PC-3 (cell line): ENCODE data around the gene OGDH. TPM values are rescaled to one million over a fixed set of nuclear protein-coding genes. Genes with fewer than 3 reads are reported as not detected.

Experiments used
- ATAC-seq: fragments of 200-7000 bp; cut with Tn5 transposase; 2 replicates; pipeline ENCODE4 v1.9.1; 2020; ENCODE audit warnings: mild to moderate bottlenecking, moderate library complexity
- BruUV-seq: library from RNA; stranded (reverse); fragments of 400-500 nt; replicated peaks from 2 replicates; lab custom pipeline; 2021; lab: Mats Ljungman, UMichigan
- CTCF ChIA-PET: fragments of 300-600 bp; sonication (Branson Sonifier 250); formaldehyde crosslinking; loops from one replicate; lab custom pipeline; 2022; ENCODE audit warnings: antibody characterized with exemption; lab: Charles Lee
- POLR2A ChIA-PET: fragments of 300-600 bp; sonication (Branson Sonifier 250); formaldehyde crosslinking; loops from one replicate; lab custom pipeline; 2022; ENCODE audit warnings: antibody characterized with exemption; ENCODE audit not compliant: unreplicated experiment; lab: Charles Lee
- DNase-seq: peaks from one replicate; pipeline ENCODE4 v3.0.0-alpha.2; 2015
- H2AFZ ChIP-seq: fragments of 300-600 bp; sonication (generic); 2 replicates; pipeline ENCODE4 v1.6.0; 2016; ENCODE audit warnings: antibody characterized with exemption, low read length
- H3F3A ChIP-seq: fragments of 300-600 bp; sonication (generic); one replicate; pipeline ENCODE4 v1.6.0; 2017; ENCODE audit warnings: antibody characterized with exemption, low read length, control low read depth, mild to moderate bottlenecking; ENCODE audit not compliant: unreplicated experiment
- H3K27ac ChIP-seq: fragments of 300-600 bp; sonication (generic); 2 replicates; pipeline ENCODE4 v1.5.1; 2016; ENCODE audit warnings: mild to moderate bottlenecking, low read length
- H3K27me3 ChIP-seq: fragments of 300-600 bp; sonication (generic); 2 replicates; pipeline ENCODE4 v1.6.1; 2016; ENCODE audit warnings: low read length, mixed read lengths
- H3K36me3 ChIP-seq: fragments of 300-600 bp; sonication (generic); 2 replicates; pipeline ENCODE4 v1.6.1; 2016; ENCODE audit warnings: low read depth, mixed run types, low read length, mixed read lengths
- H3K4me1 ChIP-seq: fragments of 300-600 bp; sonication (generic); 2 replicates; pipeline ENCODE4 v1.5.1; 2016; ENCODE audit warnings: low read length; ENCODE audit not compliant: insufficient read depth
- H3K4me2 ChIP-seq: fragments of 300-600 bp; sonication (generic); 2 replicates; pipeline ENCODE4 v1.6.0; 2016; ENCODE audit warnings: low read length
- H3K4me3 ChIP-seq: fragments of 300-600 bp; sonication (generic); 2 replicates; pipeline ENCODE4 v1.5.1; 2016; ENCODE audit warnings: mild to moderate bottlenecking, low read length, mixed read lengths
- H3K79me2 ChIP-seq: fragments of 300-600 bp; sonication (generic); 2 replicates; pipeline ENCODE4 v1.6.1; 2017; ENCODE audit warnings: low read length, mixed read lengths
- H3K9ac ChIP-seq: fragments of 300-600 bp; sonication (generic); 2 replicates; pipeline ENCODE4 v1.6.0; 2016; ENCODE audit warnings: mild to moderate bottlenecking, low read length
- H3K9me2 ChIP-seq: fragments of 300-600 bp; sonication (generic); replicated peaks from 2 replicates; pipeline ENCODE4 v1.6.1; 2016; ENCODE audit warnings: mixed run types, low read length, mixed read lengths
- H3K9me3 ChIP-seq: fragments of 300-600 bp; sonication (generic); 2 replicates; pipeline ENCODE4 v1.6.1; 2016; ENCODE audit warnings: low read length, mixed read lengths
- H4K20me1 ChIP-seq: fragments of 300-600 bp; sonication (generic); 2 replicates; pipeline ENCODE4 v1.6.1; 2016; ENCODE audit warnings: low read length, mixed read lengths
- CTCF ChIP-seq: fragments of 300-600 bp; sonication (generic); conservative IDR thresholded peaks from 2 replicates; pipeline ENCODE4 v1.5.1; 2017; ENCODE audit warnings: antibody characterized with exemption, low read depth, mild to moderate bottlenecking, low read length
- EZH2 ChIP-seq: fragments of 300-600 bp; sonication (generic); IDR thresholded peaks from one replicate; pipeline ENCODE4 v1.6.1; 2017; ENCODE audit warnings: antibody characterized with exemption, mild to moderate bottlenecking, low read length; ENCODE audit not compliant: unreplicated experiment
- EZH2phosphoT487 ChIP-seq: fragments of 300-600 bp; sonication (generic); IDR thresholded peaks from 2 replicates; pipeline ENCODE4 v1.6.1; 2018; ENCODE audit warnings: mild to moderate bottlenecking, antibody characterized with exemption, low read length, borderline replicate concordance
- intact Hi-C: fragments of 100-400 bp; cut with micrococcal nuclease; formaldehyde crosslinking; loops from 2 replicates; pipeline ENCODE4 v1.9.0; 2023
- total RNA-seq: library from RNA; depleted of rRNA; stranded (reverse); fragments of >200 nt; gene quantifications from 2 replicates; pipeline ENCODE4 v1.2.3, GENCODE V29; 2014

OGDH gene
- total RNA-seq, 1 experiment from 2014 or later: 66.2 TPM

DNA sequence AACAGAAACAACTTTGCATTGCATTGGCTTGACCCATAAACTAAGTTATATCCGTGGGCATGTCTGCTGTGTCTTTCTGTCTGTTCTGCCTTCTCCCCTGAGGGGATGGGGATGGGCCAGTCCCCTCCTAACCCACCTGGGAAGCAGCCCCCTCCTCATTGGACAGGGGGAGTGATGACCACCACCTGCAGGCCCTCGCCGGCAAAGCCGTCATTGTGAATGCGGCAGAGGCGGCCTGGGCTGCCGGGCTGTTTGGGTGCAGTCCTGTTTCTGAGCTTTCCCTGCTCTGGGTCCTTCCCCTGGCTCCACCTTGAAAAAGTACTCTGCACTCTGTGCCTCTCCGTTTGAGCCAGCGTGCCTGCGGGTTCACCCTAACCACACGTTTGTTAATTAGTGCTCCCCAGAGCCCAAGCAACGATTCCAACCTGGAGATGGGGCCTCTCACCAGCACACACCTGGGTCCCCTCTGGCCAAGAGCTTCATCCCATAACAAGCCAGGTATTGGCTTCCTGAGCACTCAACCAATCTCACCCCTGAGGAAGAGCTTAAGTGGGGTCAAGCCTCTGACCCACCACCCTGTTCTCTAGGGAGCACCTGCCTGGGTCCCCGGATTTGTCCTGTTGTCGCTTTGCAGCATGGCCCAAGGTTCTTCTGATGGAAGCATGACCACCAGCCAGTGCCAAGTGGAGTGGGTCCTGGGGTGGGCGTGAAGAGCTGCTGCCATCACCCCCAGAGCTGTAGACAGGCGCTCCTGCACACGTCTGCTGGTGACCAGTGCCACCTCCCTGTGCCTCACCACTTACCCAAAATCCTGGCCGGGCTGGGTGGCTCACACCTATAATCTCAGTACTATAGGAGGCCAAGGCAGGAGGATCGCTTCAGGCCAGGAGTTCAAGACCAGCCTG is 102.8 kb downstream of the OGDH start:
- Histone ChIP-seq H3K4me3 (no peak overlapping the region), H2AFZ (no peak overlapping the region), H3K27ac (no peak overlapping the region), H3K9me2 (no peaks in the 10 kb centered on the region), H3K4me1 (peaks cover 12% of the 10 kb centered on the region), H3K9ac (no peak overlapping the region), H3K4me2 (no peak overlapping the region), H3K79me2 (no peaks in the 10 kb centered on the region), H3F3A (no peaks in the 10 kb centered on the region), H4K20me1 (no peaks in the 10 kb centered on the region), H3K27me3 (no peaks in the 10 kb centered on the region), H3K36me3 (no peaks in the 10 kb centered on the region; the same call in 1 of the 2 replicates), H3K9me3 (no peaks in the 10 kb centered on the region)
- DNase-seq (no peak), ATAC-seq (no peak)
- ChIA-PET POLR2A (interaction anchor here (0.6 kb wide), 1 partner anchor 172 kb away, joined by 5 read pairs; no protein-coding TSS in a partner anchor), CTCF (no interaction called here)
- intact Hi-C loops: no loop called here
- no TSS peak for BruUV-seq
- TF ChIP-seq CTCF (no peak), EZH2 (no peak), EZH2phosphoT487 (no peak)

GRCh38 chr7:44709945-44710596 is 103.6 kb downstream of the OGDH start:
- no peaks in the 10 kb centered on the region for H3F3A ChIP-seq
- intact Hi-C loops: no loop called here
- H3K27me3 ChIP-seq: no peaks in the 10 kb centered on the region
- H3K79me2 ChIP-seq: no peaks in the 10 kb centered on the region
- DNase-seq (no peak), ATAC-seq (no peak; the same call in 1 of the 2 replicates)
- peaks cover 12% of the 10 kb centered on the region for H3K4me1 ChIP-seq
- ChIA-PET POLR2A (interaction anchor here (0.6 kb wide), 1 partner anchor 9 kb away, joined by 5 read pairs; no protein-coding TSS in a partner anchor), CTCF (no interaction called here)
- no peaks in the 10 kb centered on the region for H3K9me3 ChIP-seq
- TF ChIP-seq EZH2phosphoT487: no peak
- no peak for TF ChIP-seq EZH2
- TF ChIP-seq CTCF: no peak
- no peaks in the 10 kb centered on the region for H4K20me1 ChIP-seq
- no peaks in the 10 kb centered on the region; the same call in 1 of the 2 replicates for H3K36me3 ChIP-seq
- no peaks in the 10 kb centered on the region for H3K9me2 ChIP-seq
- H3K4me3 ChIP-seq: no peak overlapping the region
- H3K9ac ChIP-seq: no peak overlapping the region
- BruUV-seq: no TSS peak
- H2AFZ ChIP-seq: no peak overlapping the region
- H3K4me2 ChIP-seq: no peak overlapping the region
- H3K27ac ChIP-seq: no peak overlapping the region; the same call in 1 of the 2 replicates
